ENCODE measurements around the gene GTPBP4. TPM values are rescaled to one million over a fixed set of nuclear protein-coding genes. Genes with fewer than 3 reads are reported as not detected.

GTPBP4 gene
- total and polyA plus RNA-seq, 9 of the 15 experiments (the other 6 are each of a cell fraction or from before 2014, with no cell fraction given) = 79.0 to 155 (median 128) TPM

GRCh38 chr10:955127-955819 is 33.0 kb upstream of the GTPBP4 start (continued):
- TF ChIP-seq, protein P1, sequence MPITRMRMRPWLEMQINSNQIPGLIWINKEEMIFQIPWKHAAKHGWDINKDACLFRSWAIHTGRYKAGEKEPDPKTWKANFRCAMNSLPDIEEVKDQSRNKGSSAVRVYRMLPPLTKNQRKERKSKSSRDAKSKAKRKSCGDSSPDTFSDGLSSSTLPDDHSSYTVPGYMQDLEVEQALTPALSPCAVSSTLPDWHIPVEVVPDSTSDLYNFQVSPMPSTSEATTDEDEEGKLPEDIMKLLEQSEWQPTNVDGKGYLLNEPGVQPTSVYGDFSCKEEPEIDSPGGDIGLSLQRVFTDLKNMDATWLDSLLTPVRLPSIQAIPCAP (CRISPR knock-in tag; IDR thresholded peaks at IDR 0.05; ENCODE audit: borderline replicate concordance) = no peak
- no peak for TF ChIP-seq RERE (CRISPR knock-in tag; IDR thresholded peaks at IDR 0.05; ENCODE audit: borderline replicate concordance)
- TF ChIP-seq MED1 (CRISPR knock-in tag; IDR thresholded peaks at IDR 0.05; ENCODE audit: borderline replicate concordance) = no peak
- no peak for TF ChIP-seq TCF7L2 (IDR thresholded peaks at IDR 0.05; ENCODE audit: low read depth, low read length)

All from K562 (cell line).